Activated CD8-positive, alpha-beta memory T cell treated with anti-CD3 and anti-CD28 coated beads for 1 hour (primary cell): Measurements from ENCODE around the gene PTTG1IP2.

Source experiments
- DNase-seq, 2 donors: peaks; one replicate each; pipeline ENCODE4 v3.0.0-alpha.2; 2020; ENCODE audit warnings: low read depth in 1 of 2; ENCODE audit errors: extremely low read depth in 1 of 2

The PTTG1IP2 gene

GRCh38 chr7:90552521-90552920 lies 83.1 kb downstream of the PTTG1IP2 start:
- DNase-seq, result no peak

GRCh38 chr7:90560730-90561129 lies 91.3 kb downstream of the PTTG1IP2 start:
- no peak for DNase-seq
